ENCODE data around the gene SLC50A1. TPM values are rescaled to one million over a fixed set of nuclear protein-coding genes. Genes with fewer than 3 reads are reported as not detected.

SLC50A1 gene
- total RNA-seq, 3 donors from 2014 or later = 38.7 to 95.8 (median 66.4) TPM

GRCh38 chr1:155185783-155186066, 50.1 kb downstream of the SLC50A1 start:
- DNase-seq = no peak
- H3K9me3 ChIP-seq = no peaks in the 10 kb centered on the region
- H3K4me1 ChIP-seq (ENCODE audit: low read depth) = peaks cover 20% of the 10 kb centered on the region
- ATAC-seq = no peak
- TF ChIP-seq CTCF (IDR thresholded peaks at IDR 0.05) = no peak
- intact Hi-C loops (cut with DNase I, micrococcal nuclease) = no loop called here
- no peaks in the 10 kb centered on the region for H3K36me3 ChIP-seq (ENCODE audit: low read depth)
- no peak overlapping the region for H3K4me3 ChIP-seq

- intact Hi-C loops (cut with DNase I, micrococcal nuclease) = no loop called here
- H3K4me3 ChIP-seq = no peak overlapping the region
- TF ChIP-seq CTCF (IDR thresholded peaks at IDR 0.05) = no peak
- ATAC-seq = peak; percentile 54
- H3K9me3 ChIP-seq = no peaks in the 10 kb centered on the region
- DNase-seq = peak in 2 of 3 donors; percentile 34 to 50
- no peaks in the 10 kb centered on the region for H3K36me3 ChIP-seq (ENCODE audit: low read depth)
- H3K4me1 ChIP-seq (ENCODE audit: low read depth) = peaks cover 20% of the 10 kb centered on the region
Measured at GRCh38 chr1:155186067-155186793, 50.6 kb downstream of the SLC50A1 start.

GRCh38 chr1:155186794-155187455, 51.3 kb downstream of the SLC50A1 start:
- intact Hi-C loops (cut with DNase I, micrococcal nuclease) = no loop called here
- no peak for TF ChIP-seq CTCF (IDR thresholded peaks at IDR 0.05)
- DNase-seq (peak in 2 of 3 donors; percentile 50 to 53), ATAC-seq (peak; percentile 22)
- peaks cover 20% of the 10 kb centered on the region for H3K4me1 ChIP-seq (ENCODE audit: low read depth)
- H3K9me3 ChIP-seq = no peaks in the 10 kb centered on the region
- no peaks in the 10 kb centered on the region for H3K36me3 ChIP-seq (ENCODE audit: low read depth)
- no peak overlapping the region for H3K4me3 ChIP-seq

GRCh38 chr1:155187456-155187891, 51.8 kb downstream of the SLC50A1 start:
- Histone ChIP-seq H3K36me3 (ENCODE audit: low read depth) (no peaks in the 10 kb centered on the region), H3K4me3 (no peak overlapping the region), H3K4me1 (ENCODE audit: low read depth) (peaks cover 20% of the 10 kb centered on the region), H3K9me3 (no peaks in the 10 kb centered on the region)
- ATAC-seq = no peak
- TF ChIP-seq CTCF (IDR thresholded peaks at IDR 0.05) = no peak
- intact Hi-C loops (cut with DNase I, micrococcal nuclease) = no loop called here
- DNase-seq = peak in 2 of 3 donors; percentile 32 to 51

- TF ChIP-seq CTCF (IDR thresholded peaks at IDR 0.05) = no peak
- H3K36me3 ChIP-seq (ENCODE audit: low read depth) = no peaks in the 10 kb centered on the region
- intact Hi-C loops (cut with DNase I, micrococcal nuclease) = no loop called here
- no peak overlapping the region for H3K4me3 ChIP-seq
- no peaks in the 10 kb centered on the region for H3K9me3 ChIP-seq
- peaks cover 20% of the 10 kb centered on the region for H3K4me1 ChIP-seq (ENCODE audit: low read depth)
- DNase-seq (peak in 2 of 3 donors; percentile 25 to 40), ATAC-seq (no peak)
Measured at GRCh38 chr1:155188268-155188667, 52.6 kb downstream of the SLC50A1 start.

Other genes starting within 250 kb of the SLC50A1 start
- gene PMVK, start 199.1 kb upstream of the SLC50A1 start, total RNA-seq = 10 to 100 TPM; 28.4 to 37.6 (median 35.8) TPM
- gene PBXIP1, start 179.8 kb upstream of the SLC50A1 start, total RNA-seq = 100 to 1,000 TPM in 1 of 3 donors, 10 to 100 TPM in 2; 35.6 to 146 (median 49.4) TPM
- gene PYGO2, start 174.1 kb upstream of the SLC50A1 start, total RNA-seq = 10 to 100 TPM; 22.8 to 34.3 (median 25.8) TPM
- gene SHC1, start 165.1 kb upstream of the SLC50A1 start, total RNA-seq = 100 to 1,000 TPM in 2 of 3 donors, 10 to 100 TPM in 1; 92.7 to 130 (median 122) TPM
- 10 to 100 TPM; 26.8 to 52.4 (median 29.3) TPM for gene CKS1B, start 161.2 kb upstream of the SLC50A1 start, total RNA-seq
- 10 to 100 TPM; 28.4 to 40.4 (median 31.2) TPM for gene FLAD1, start 152.5 kb upstream of the SLC50A1 start, total RNA-seq
- under 1 TPM in 2 of 3 donors, not detected in 1; 0.60 to 0.76 TPM for gene LENEP, start 142.3 kb upstream of the SLC50A1 start, total RNA-seq
- gene ZBTB7B, start 133.1 kb upstream of the SLC50A1 start, total RNA-seq = 100 to 1,000 TPM; 175 to 313 (median 255) TPM
- gene DCST2, start 102.1 kb upstream of the SLC50A1 start, total RNA-seq = 1 to 10 TPM; 1.7 to 3.3 (median 2.3) TPM
- under 1 TPM in 2 of 3 donors, not detected in 1; 0.19 to 0.20 TPM for gene DCST1, start 102.0 kb upstream of the SLC50A1 start, total RNA-seq
- gene ADAM15, start 84.5 kb upstream of the SLC50A1 start, total RNA-seq = 100 to 1,000 TPM in 1 of 3 donors, 10 to 100 TPM in 2; 71.8 to 148 (median 79.7) TPM
- gene EFNA4, start 72.1 kb upstream of the SLC50A1 start, total RNA-seq = 10 to 100 TPM; 12.3 to 27.2 (median 26.4) TPM
- gene EFNA3, start 57.0 kb upstream of the SLC50A1 start, total RNA-seq = 10 to 100 TPM in 1 of 3 donors, 1 to 10 TPM in 2; 2.1 to 17.4 (median 5.6) TPM
- 100 to 1,000 TPM in 2 of 3 donors, 10 to 100 TPM in 1; 46.3 to 198 (median 110) TPM for gene EFNA1, start 8.0 kb upstream of the SLC50A1 start, total RNA-seq
- 100 to 1,000 TPM in 1 of 3 donors, 10 to 100 TPM in 2; 76.3 to 106 (median 78.4) TPM for gene DPM3, start 4.7 kb downstream of the SLC50A1 start, total RNA-seq
- gene KRTCAP2, start 37.5 kb downstream of the SLC50A1 start, total RNA-seq = 100 to 1,000 TPM; 162 to 190 (median 176) TPM
- under 1 TPM; 0.26 to 0.76 (median 0.39) TPM for gene TRIM46, start 38.0 kb downstream of the SLC50A1 start, total RNA-seq
- gene THBS3, start 72.0 kb downstream of the SLC50A1 start, total RNA-seq = 10 to 100 TPM; 22.4 to 35.9 (median 33.9) TPM
- 10 to 100 TPM; 26.1 to 41.1 (median 35.6) TPM for gene MTX1, start 72.8 kb downstream of the SLC50A1 start, total RNA-seq
- 10 to 100 TPM; 16.9 to 42.6 (median 20.4) TPM for gene ENTREP3, start 119.6 kb downstream of the SLC50A1 start, total RNA-seq
- gene SCAMP3, start 126.5 kb downstream of the SLC50A1 start, total RNA-seq = 10 to 100 TPM; 43.6 to 53.4 (median 46.8) TPM
- gene CLK2, start 137.7 kb downstream of the SLC50A1 start, total RNA-seq = 10 to 100 TPM; 43.7 to 51.7 (median 47.8) TPM
- 10 to 100 TPM; 10.3 to 15.6 (median 10.8) TPM for gene HCN3, start 141.6 kb downstream of the SLC50A1 start, total RNA-seq
- gene PKLR, start 165.6 kb downstream of the SLC50A1 start, total RNA-seq = 1 to 10 TPM in 2 of 3 donors, under 1 TPM in 1; 0.63 to 2.0 (median 1.5) TPM
- 100 to 1,000 TPM; 130 to 244 (median 222) TPM for gene FDPS, start 173.0 kb downstream of the SLC50A1 start, total RNA-seq
- 10 to 100 TPM; 58.9 to 79.4 (median 60.6) TPM for gene RUSC1, start 185.0 kb downstream of the SLC50A1 start, total RNA-seq